HepG2 (cell line): ENCODE measurements around the gene SPPL2B.

ENCODE experiments used
- GABPB1 ChIP-seq: IDR thresholded peaks from 2 replicates; pipeline ENCODE4 v1.6.1; 2016; ENCODE audit warnings: mild to moderate bottlenecking, missing genetic modification reagents, moderate library complexity, missing compliant biosample characterization
- PHF8 ChIP-seq: sonication (generic); formaldehyde crosslinking; IDR thresholded peaks from 2 replicates; pipeline ENCODE4 v1.5.0; 2020; ENCODE audit warnings: missing genetic modification reagents
- POLR2A ChIP-seq, 2 experiments: IDR thresholded peaks; 2 replicates each; pipeline ENCODE4 v1.6.1; 2011; ENCODE audit warnings: low read depth in 2 of 2, low read length in 2 of 2, mild to moderate bottlenecking in 1 of 2, moderate library complexity in 1 of 2; ENCODE audit not compliant: insufficient read depth in 1 of 2
- SMC3 ChIP-seq: IDR thresholded peaks from 2 replicates; pipeline ENCODE4 v1.6.1; 2011; ENCODE audit warnings: low read length, improper control_type of control experiment
- TEAD2 ChIP-seq: sonication (generic); formaldehyde crosslinking; IDR thresholded peaks from 2 replicates; pipeline ENCODE4 v1.9.0; 2021; ENCODE audit warnings: missing genetic modification reagents
- ZNF275 ChIP-seq: sonication (generic); formaldehyde crosslinking; IDR thresholded peaks from 2 replicates; pipeline ENCODE4 v1.8.0; 2022; ENCODE audit warnings: missing genetic modification reagents, mild to moderate bottlenecking, inconsistent platforms, borderline replicate concordance
- TF ChIP-seq, protein P1 (sequence below): sonication (generic); formaldehyde crosslinking; IDR thresholded peaks from 2 replicates; pipeline ENCODE4 v1.4.0; 2020; ENCODE audit warnings: missing genetic modification reagents

DNA sequence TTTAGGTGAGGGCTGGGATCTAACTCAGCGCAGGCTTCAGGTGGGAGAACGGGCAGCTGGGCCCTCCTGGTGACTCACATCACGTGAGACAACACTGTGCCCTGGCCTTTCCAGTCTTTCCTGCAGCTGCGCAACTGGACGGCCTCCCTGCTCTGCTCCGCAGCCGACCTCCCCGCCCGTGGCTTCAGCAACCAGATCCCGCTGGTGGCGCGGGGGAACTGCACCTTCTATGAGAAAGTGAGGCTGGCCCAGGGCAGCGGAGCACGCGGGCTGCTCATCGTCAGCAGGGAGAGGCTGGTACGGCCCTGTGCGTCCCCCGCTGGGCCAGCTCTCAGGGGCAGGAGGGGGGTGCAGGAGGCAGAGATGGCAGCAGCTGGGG, 8.8 kb downstream of the SPPL2B start:
- TF ChIP-seq POLR2A (IDR thresholded peaks at IDR 0.05; ENCODE audit: insufficient read depth in 1 of 2, low read depth in 2 of 2, low read length in 2 of 2) (no peak), GABPB1 (CRISPR knock-in tag) (no peak), TEAD2 (CRISPR knock-in tag) (no peak), PHF8 (CRISPR knock-in tag) (no peak), ZNF275 (CRISPR knock-in tag) (no peak), SMC3 (no peak)
- TF ChIP-seq, protein P1, sequence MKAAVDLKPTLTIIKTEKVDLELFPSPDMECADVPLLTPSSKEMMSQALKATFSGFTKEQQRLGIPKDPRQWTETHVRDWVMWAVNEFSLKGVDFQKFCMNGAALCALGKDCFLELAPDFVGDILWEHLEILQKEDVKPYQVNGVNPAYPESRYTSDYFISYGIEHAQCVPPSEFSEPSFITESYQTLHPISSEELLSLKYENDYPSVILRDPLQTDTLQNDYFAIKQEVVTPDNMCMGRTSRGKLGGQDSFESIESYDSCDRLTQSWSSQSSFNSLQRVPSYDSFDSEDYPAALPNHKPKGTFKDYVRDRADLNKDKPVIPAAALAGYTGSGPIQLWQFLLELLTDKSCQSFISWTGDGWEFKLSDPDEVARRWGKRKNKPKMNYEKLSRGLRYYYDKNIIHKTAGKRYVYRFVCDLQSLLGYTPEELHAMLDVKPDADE = no peak
